ENCODE measurements around the gene MZT2B. TPM values are rescaled to one million over a fixed set of nuclear protein-coding genes. Genes with fewer than 3 reads are reported as not detected.
"Not testable (repeated sequence)": the region's sequence is repeated elsewhere in the genome, so short reads cannot be mapped to it uniquely, and the experiment has no call there.

The MZT2B gene
- total and polyA plus RNA-seq, 9 of the 15 experiments (the other 6 are each of a cell fraction or from before 2014, with no cell fraction given) = 5.1 to 435 (median 102) TPM

- BruUV-seq (replicated peaks); POLR2A ChIA-PET; H3K27ac ChIP-seq (ENCODE audit: extremely low read depth, low read depth, low read length); H3K4me2 ChIP-seq (ENCODE audit: insufficient read depth, low read length); H3K4me3 ChIP-seq; H3K36me3 ChIP-seq (ENCODE audit: control insufficient read depth, insufficient read depth, low read length); H4K20me1 ChIP-seq (replicated peaks; ENCODE audit: control insufficient read depth, insufficient read depth, low read length); CTCF ChIA-PET (ENCODE audit: low intra/inter-chr PET ratio); H3K4me1 ChIP-seq (replicated peaks in 1 of 2; ENCODE audit: control insufficient read depth in 2 of 2, insufficient read depth in 2 of 2, low read length in 2 of 2); intact Hi-C loops (cut with micrococcal nuclease); H3K79me2 ChIP-seq (ENCODE audit: control insufficient read depth, insufficient read depth, low read length); H3K9me1 ChIP-seq (ENCODE audit: control insufficient read depth, insufficient read depth, low read length); H3K27me3 ChIP-seq (ENCODE audit: control insufficient read depth in 2 of 2, insufficient read depth in 2 of 2, low read length in 2 of 2); H3K9me3 ChIP-seq (replicated peaks; ENCODE audit: control insufficient read depth, insufficient read depth, low read depth, low read length): not testable (repeated sequence)
- in situ Hi-C loops (cut with MboI) = loop anchor here (5.0 kb wide), 1 partner anchor 1270 kb away; no protein-coding TSS in a partner anchor
- TF ChIP-seq ZNF316 (IDR thresholded peaks at IDR 0.05) (peak; percentile 66), TFAP4 (CRISPR knock-in tag; IDR thresholded peaks at IDR 0.05; ENCODE audit: borderline replicate concordance) (peak; percentile 16; the same call in 1 of the 2 replicates), RAD21 (CRISPR knock-in tag; conservative IDR thresholded peaks at IDR 0.05 in 1 of 2, IDR thresholded peaks at IDR 0.05 in 1 of 2) (0 out of 4 replicates have a peak, but pooled peaks of 1 of the 2 experiments have one; percentile 17), NFIC (IDR thresholded peaks at IDR 0.05) (peak; percentile 89), CTBP1 (IDR thresholded peaks at IDR 0.05; ENCODE audit: borderline replicate concordance) (peak; percentile 25; the same call in 1 of the 2 replicates)
- WGBS (ENCODE audit: insufficient coverage, low coverage, missing lambda C conversion rate) = 0% methylated on average over 2 of the region's 7 CpGs
- FAIRE-seq (peak; percentile 94), ATAC-seq (peak; percentile 93), DNase-seq (ENCODE audit: extremely low read depth in 1 of 4, low spot score in 3 of 4) (peak; percentile 19 to 58 (median 22))
- 0 out of 2 replicates have a peak overlapping the region, but pooled peaks have one; percentile 74 for H2AFZ ChIP-seq (ENCODE audit: low read depth, low read length)
- peak overlapping the region in 1 of 2 experiments; percentile 64; a peak in 2 of 4 replicates for H3K9ac ChIP-seq (ENCODE audit: insufficient read depth in 1 of 2, low read depth in 2 of 2, low read length in 2 of 2)
Measured at GRCh38 chr2:130202518-130202917, 20.5 kb downstream of the MZT2B start.

- in situ Hi-C loops (cut with MboI) = loop anchor here (5.0 kb wide), 1 partner anchor 1269 kb away; no protein-coding TSS in a partner anchor
- CTCF ChIA-PET (ENCODE audit: low intra/inter-chr PET ratio) = interaction anchor here (0.6 kb wide), 1 partner anchor 153 kb away, joined by 3 read pairs; no protein-coding TSS in a partner anchor
- H3K4me2 ChIP-seq (ENCODE audit: insufficient read depth, low read length); POLR2A ChIA-PET; intact Hi-C loops (cut with micrococcal nuclease); H3K36me3 ChIP-seq (ENCODE audit: control insufficient read depth, insufficient read depth, low read length); H3K79me2 ChIP-seq (ENCODE audit: control insufficient read depth, insufficient read depth, low read length); BruUV-seq (replicated peaks); H3K27me3 ChIP-seq (ENCODE audit: control insufficient read depth in 2 of 2, insufficient read depth in 2 of 2, low read length in 2 of 2); H3K9me3 ChIP-seq (replicated peaks; ENCODE audit: control insufficient read depth, insufficient read depth, low read depth, low read length); H3K27ac ChIP-seq (ENCODE audit: extremely low read depth, low read depth, low read length); H3K4me3 ChIP-seq; H4K20me1 ChIP-seq (replicated peaks; ENCODE audit: control insufficient read depth, insufficient read depth, low read length); H3K9me1 ChIP-seq (ENCODE audit: control insufficient read depth, insufficient read depth, low read length); H3K4me1 ChIP-seq (replicated peaks in 1 of 2; ENCODE audit: control insufficient read depth in 2 of 2, insufficient read depth in 2 of 2, low read length in 2 of 2); H3K9ac ChIP-seq (ENCODE audit: insufficient read depth in 1 of 2, low read depth in 2 of 2, low read length in 2 of 2): not testable (repeated sequence)
- ATAC-seq = peak; percentile 84
- H2AFZ ChIP-seq (ENCODE audit: low read depth, low read length) = peak overlapping the region; percentile 44; the same call in 1 of the 2 replicates
- 49% methylated on average over 2 of the region's 3 CpGs for WGBS (ENCODE audit: insufficient coverage, low coverage, missing lambda C conversion rate)
- peak; percentile 81 for FAIRE-seq
- peak in 1 of 4 experiments; percentile 52 for DNase-seq (ENCODE audit: extremely low read depth in 1 of 4, low spot score in 3 of 4)
Measured at GRCh38 chr2:130203150-130203549, 21.1 kb downstream of the MZT2B start.

DNA sequence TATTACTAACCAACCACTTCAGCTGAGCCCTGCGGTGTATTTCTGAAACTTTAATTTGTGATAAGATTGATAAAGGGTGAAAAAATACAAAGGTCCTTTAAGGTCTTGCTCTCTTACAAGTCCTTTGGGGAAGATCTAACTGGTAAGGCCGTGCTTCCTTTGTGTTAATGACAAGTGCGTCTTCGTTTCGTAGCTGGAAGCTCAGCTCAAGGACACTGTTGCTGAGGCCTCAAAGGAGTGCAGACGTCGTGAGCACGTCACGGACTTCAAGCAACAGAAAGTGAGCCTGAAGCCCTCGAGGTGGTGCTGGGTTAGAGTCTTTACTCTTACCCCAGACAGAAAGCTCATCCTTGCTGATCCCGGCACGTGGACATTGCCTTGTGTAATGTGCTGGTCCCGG, 25.0 kb downstream of the MZT2B start:
- H3K9ac ChIP-seq (ENCODE audit: insufficient read depth in 1 of 2, low read depth in 2 of 2, low read length in 2 of 2); in situ Hi-C loops (cut with MboI); H4K20me1 ChIP-seq (replicated peaks; ENCODE audit: control insufficient read depth, insufficient read depth, low read length); DNase-seq (ENCODE audit: extremely low read depth in 1 of 4, low spot score in 3 of 4); H3K36me3 ChIP-seq (ENCODE audit: control insufficient read depth, insufficient read depth, low read length); H3K9me1 ChIP-seq (ENCODE audit: control insufficient read depth, insufficient read depth, low read length); ATAC-seq; FAIRE-seq; H3K79me2 ChIP-seq (ENCODE audit: control insufficient read depth, insufficient read depth, low read length); BruUV-seq (replicated peaks); H2AFZ ChIP-seq (ENCODE audit: low read depth, low read length); H3K4me3 ChIP-seq; H3K4me2 ChIP-seq (ENCODE audit: insufficient read depth, low read length); H3K27me3 ChIP-seq (ENCODE audit: control insufficient read depth in 2 of 2, insufficient read depth in 2 of 2, low read length in 2 of 2); CTCF ChIA-PET (ENCODE audit: low intra/inter-chr PET ratio); intact Hi-C loops (cut with micrococcal nuclease); H3K27ac ChIP-seq (ENCODE audit: extremely low read depth, low read depth, low read length); H3K9me3 ChIP-seq (replicated peaks; ENCODE audit: control insufficient read depth, insufficient read depth, low read depth, low read length); H3K4me1 ChIP-seq (replicated peaks in 1 of 2; ENCODE audit: control insufficient read depth in 2 of 2, insufficient read depth in 2 of 2, low read length in 2 of 2): not testable (repeated sequence)
- POLR2A ChIA-PET = interaction anchor here (0.6 kb wide), 1 partner anchor 81 kb away, joined by 3 read pairs; no protein-coding TSS in a partner anchor
- 31% methylated on average over 8 of the region's 13 CpGs for WGBS (ENCODE audit: insufficient coverage, low coverage, missing lambda C conversion rate)

All from K562 (cell line).